Right ventricle myocardium inferior (tissue), 1 donor: ENCODE data around the gene OPCML. TPM values are rescaled to one million over a fixed set of nuclear protein-coding genes. Genes with fewer than 3 reads are reported as not detected.

Experiments
- ATAC-seq: fragments of 200-7000 bp; cut with Tn5 transposase; one replicate; pipeline ENCODE4 v1.9.1; 2020; ENCODE audit warnings: mild to moderate bottlenecking, moderate library complexity
- DNase-seq: peaks from one replicate; pipeline ENCODE4 v3.0.0; 2021; ENCODE audit errors: missing footprints
- intact Hi-C: fragments of 100-400 bp; cut with DNase I; formaldehyde crosslinking; loops from one replicate; pipeline ENCODE4 v1.11.0; 2022
- total RNA-seq: library from RNA; stranded (reverse); fragmentation: NEBNext Ultra II Directional; extraction: Animal tissue kit (Norgen Biotek cat#: 25700); gene quantifications from one replicate; pipeline ENCODE4 v1.2.1, GENCODE V29; 2021
- donor health status: DM: no; HTN: yes; CAD: no; lungs with severe emphysema.

Gene OPCML
- total RNA-seq, 1 donor from 2014 or later = 0.05 TPM

GRCh38 chr11:133476570-133477250 is 55.6 kb downstream of the OPCML start:
- no peak for ATAC-seq
- no peak for DNase-seq
- intact Hi-C loops = no loop called here

- no peak for DNase-seq
- intact Hi-C loops = no loop called here
- ATAC-seq = no peak
Measured at GRCh38 chr11:133474461-133474860, 57.8 kb downstream of the OPCML start.

- DNase-seq (no peak), ATAC-seq (no peak)
- intact Hi-C loops = no loop called here
Measured at GRCh38 chr11:133467686-133468085, 64.6 kb downstream of the OPCML start.

DNA sequence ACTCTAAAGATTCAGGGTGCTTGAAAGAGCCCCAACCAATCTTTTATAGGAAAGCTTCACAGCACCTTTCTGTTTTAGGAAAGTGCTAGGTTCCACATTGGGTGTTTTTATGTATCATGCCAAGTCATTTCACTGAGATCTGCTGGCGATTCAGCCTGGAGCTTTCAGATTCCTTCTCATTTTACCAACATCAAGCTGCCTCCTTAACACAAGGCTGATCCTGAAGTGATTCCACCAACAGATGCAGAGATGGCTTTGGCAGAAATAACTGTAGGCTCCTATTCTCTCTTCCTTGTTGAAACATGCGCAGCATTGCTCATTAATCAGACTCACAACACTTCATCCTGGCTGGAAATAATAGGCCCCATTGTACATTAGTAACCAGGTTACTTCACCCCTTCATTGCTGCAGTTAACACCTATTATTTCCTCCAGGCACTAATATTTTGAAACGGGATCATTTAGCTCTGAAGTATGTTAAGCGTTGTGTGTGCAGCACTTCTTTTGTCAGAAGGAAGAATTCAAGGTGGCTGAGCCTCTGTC is 89.0 kb downstream of the OPCML start:
- intact Hi-C loops = no loop called here
- DNase-seq (no peak), ATAC-seq (no peak)

DNA sequence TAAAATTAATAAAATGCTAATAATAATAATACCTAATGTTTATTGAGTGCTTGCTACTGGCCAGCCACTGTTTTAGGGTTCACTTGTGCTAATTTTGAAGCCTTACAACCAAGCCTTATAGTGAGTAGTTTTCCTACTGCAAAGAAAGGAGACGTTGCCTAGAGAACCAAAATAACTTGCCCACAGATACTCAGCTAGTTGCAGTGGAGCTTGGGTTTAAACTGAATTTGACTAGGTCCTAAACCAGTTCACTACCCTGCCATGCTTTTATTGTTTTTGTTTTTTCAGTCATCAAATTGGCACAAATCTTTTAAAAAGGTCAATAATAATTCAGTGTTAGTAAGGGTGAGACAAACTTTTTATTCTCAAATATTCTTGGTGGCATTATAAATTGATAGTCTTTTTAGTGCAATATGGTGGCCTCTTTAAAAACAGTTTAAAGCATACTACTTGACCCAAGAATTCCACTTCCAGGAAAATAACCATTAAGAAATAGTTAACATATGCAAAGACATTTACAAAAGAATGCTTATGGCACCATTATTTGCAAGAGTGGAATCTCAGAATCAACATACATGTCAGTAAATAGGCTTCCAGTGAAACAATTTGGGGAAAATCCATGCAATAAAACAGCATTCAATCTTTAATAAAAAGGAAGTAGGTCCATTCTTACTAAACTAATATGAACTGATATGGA is 90.2 kb downstream of the OPCML start:
- ATAC-seq = no peak
- intact Hi-C loops = no loop called here
- DNase-seq = no peak

DNA sequence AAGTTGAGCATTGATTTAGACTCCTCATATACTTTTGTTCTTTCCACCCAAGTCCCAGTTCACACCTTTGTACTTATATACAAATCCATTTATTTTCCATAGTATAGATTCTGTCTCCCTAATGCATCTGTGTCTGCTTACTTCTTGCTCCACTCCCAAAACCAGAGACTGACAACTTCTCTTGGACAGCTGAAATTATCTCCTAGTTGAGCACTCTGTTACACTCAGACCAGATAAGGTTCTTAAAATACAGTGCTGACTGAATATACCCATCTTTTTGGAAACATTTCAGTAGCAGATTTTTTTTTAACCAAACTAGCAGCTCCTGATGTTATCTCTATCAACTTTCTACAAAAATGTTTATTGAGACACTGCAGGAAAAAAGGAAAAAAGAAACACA is 106.3 kb downstream of the OPCML start:
- DNase-seq (no peak), ATAC-seq (no peak)
- intact Hi-C loops = no loop called here

DNA sequence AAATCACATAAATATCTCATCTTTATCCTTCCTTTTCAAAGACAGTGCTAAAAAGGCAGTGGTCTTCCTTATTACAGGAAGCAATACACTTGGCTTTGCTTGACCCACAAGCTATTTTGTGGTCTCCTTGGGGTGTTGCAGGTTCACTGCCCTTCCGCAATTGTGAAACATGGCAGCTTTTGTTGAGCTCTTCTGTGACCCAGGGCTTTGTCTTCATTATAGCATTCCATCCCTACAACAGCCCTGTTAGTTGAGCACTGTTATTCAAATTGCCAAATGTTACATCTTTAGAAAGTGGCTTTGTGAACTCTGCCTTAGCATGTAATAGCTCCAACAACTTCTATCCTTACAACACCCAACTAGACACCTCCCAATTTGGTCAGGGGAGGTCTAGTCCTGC is 107.1 kb downstream of the OPCML start:
- no peak for ATAC-seq
- intact Hi-C loops = no loop called here
- DNase-seq = no peak

DNA sequence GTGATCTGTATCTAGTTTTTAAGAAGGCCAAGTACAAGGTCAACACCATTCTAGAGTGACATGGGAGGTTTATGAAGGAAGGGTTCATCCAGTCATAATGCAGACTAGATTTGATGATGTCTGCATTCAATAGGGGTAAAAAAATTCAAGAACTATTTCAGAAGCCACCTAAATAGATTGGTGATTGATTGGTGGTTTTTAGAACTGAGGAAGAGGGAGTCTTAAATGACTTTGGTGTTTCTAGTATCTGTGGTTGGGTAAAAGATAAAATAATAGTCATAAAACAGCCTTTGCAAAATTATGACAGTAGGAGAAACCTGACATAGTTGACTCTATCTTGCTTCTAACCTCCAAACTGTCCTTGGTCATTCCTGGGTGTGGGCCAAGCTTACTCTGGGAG is 114.1 kb downstream of the OPCML start:
- DNase-seq (no peak), ATAC-seq (no peak)
- intact Hi-C loops = no loop called here

- intact Hi-C loops = no loop called here
- DNase-seq = no peak
- ATAC-seq = no peak
Measured at GRCh38 chr11:133414506-133414905, 117.8 kb downstream of the OPCML start.

DNA sequence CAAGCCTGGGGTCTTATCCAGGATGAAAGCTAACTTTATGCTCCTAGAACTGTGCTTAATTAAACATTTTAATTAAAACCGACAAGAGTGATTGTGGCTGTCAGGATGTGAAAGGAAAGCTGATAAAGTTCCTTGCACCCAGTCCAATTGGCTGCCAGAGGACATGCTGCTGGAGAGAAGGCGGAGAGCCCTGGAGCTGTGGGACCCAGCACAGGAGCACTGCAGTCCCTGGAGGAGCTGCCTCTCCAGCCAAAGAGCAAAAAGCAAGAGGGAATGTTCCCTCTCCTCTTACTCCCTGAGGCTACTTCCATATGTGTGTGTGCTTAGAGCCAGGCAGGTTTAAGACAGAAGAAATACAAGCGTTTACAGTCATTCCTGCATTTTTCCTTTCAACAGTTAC is 118.6 kb downstream of the OPCML start:
- ATAC-seq = no peak
- intact Hi-C loops = no loop called here

DNA sequence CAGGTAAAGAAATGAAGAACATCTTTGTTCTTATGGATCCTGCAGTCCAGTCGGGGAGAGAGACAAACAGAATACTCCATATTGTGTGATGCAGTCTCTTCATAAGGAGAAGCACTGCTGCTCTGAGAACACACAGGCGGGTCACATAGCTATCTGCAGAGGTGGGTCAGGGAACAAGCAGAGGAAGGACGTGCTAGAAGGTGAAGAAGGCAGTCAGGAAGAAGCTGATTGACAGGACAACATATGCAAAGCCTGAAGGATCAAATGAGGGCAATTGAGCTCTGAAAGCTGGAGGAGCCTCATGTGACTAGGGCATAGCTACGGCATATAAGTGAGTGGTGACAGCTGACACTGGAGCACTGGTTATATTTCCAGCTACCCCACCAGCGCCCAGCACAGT is 122.5 kb downstream of the OPCML start:
- ATAC-seq (no peak), DNase-seq (no peak)
- intact Hi-C loops = no loop called here

More for the DNA sequence above, 118.6 kb downstream of the OPCML start:
- no peak for DNase-seq

GRCh38 chr11:133408936-133409335 is 123.4 kb downstream of the OPCML start:
- intact Hi-C loops = no loop called here
- ATAC-seq (no peak), DNase-seq (no peak)

GRCh38 chr11:133408402-133408801 is 123.9 kb downstream of the OPCML start:
- DNase-seq = no peak
- ATAC-seq = no peak
- intact Hi-C loops = no loop called here

- DNase-seq = no peak
- intact Hi-C loops = no loop called here
Measured at GRCh38 chr11:133406489-133406888, 125.8 kb downstream of the OPCML start.

DNA sequence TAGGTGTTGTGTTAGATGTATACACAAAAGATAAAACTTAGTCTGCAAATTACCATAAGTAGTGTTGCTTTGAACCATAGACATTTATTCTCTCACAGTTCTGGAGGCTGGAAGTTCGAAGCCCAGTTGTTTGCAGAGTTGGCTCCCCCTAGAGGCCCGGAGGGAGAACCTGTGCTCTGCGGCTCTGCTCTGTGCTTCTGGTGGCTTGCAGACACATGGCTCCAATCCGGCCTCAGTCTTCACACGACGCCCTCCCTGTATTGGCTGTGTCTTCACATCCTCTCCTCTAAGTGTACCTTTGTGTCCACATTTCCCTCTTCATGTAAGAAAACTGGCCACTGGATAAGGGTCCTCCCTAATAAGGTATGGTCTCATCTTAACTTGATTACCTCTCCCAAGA is 128.4 kb downstream of the OPCML start:
- ATAC-seq (no peak), DNase-seq (no peak)

More at GRCh38 chr11:133406489-133406888, 125.8 kb downstream of the OPCML start:
- no peak for ATAC-seq

GRCh38 chr11:133402551-133402950 is 129.8 kb downstream of the OPCML start:
- DNase-seq (no peak), ATAC-seq (no peak)
- intact Hi-C loops = no loop called here

More for the DNA sequence above, 128.4 kb downstream of the OPCML start:
- intact Hi-C loops = no loop called here

DNA sequence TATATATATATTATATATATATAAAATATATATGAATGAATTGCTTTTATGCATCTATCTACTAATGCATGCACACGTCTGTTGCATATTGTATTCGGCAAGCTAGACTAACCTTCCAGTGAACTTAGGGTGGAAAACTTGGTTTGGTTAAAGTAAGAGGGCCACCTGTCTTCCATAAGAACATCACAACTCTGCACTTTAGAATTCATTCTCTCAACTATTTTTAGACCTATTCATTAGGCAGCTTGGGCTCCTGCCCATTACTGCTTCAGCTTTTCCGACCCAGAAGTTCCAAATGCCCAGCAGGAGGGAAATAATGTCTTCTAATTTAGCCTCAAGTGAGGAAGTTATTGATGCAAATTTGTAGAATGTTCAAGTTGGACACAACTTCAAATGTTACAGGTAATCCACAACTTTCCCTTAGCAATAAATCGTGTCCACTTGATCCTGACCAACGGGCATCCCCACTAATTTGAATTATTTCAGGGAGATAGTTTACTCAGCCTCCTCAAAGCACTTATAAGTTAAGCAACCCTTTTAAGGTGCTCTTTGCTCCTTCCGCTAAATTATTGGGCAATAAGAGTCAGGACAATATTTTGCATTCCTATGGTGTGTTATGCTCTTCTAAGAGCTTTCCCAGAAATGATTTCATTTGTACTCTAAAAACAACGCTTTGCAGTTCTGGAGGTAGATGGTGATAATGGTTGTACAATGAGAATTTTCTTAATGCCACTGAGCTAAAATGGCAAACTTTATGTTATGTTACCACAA is 132.3 kb downstream of the OPCML start:
- intact Hi-C loops = no loop called here
- no peak for ATAC-seq
- DNase-seq = no peak

DNA sequence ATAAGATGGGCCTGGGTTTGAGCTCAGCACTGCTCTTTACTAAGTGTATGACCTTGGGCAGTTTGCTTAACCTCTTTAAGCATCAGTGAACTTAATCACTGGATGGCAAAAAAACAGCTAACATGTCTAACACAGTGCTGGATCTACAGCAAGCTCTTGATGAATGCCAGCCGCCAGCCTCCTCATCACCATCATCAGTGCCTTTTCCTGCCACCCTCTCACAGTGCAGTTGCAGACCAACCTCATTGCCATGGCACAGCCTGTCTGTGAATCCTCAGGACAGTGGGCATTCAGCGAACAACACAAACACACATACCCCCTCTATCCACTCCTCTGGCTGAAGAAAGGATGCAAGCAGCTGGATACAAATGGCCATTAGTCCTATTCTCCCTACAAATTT is 133.0 kb downstream of the OPCML start:
- no peak for DNase-seq
- intact Hi-C loops = no loop called here
- ATAC-seq = no peak

DNA sequence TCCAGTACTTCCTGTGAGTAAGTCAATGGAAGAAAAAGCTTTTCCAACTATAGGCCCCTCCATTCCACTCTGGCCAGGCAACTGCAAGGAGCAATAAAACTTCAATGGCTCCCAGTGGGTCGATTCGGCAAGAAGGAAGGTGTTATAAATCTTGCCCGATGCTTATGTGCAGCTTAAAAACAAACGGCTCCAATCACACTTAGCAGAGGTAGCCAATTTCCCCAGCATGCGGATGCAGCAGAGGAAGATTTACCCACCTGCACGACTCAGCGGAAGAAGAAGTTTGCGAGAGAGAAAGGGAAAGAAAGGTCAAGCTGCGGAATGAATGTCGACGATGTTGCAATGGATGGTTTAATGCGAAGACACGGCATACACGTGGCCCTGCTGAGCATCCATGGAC is 141.5 kb downstream of the OPCML start:
- intact Hi-C loops = no loop called here
- no peak for ATAC-seq
- DNase-seq = no peak
